OCI-LY1 (cell line): ENCODE results near the gene IL18BP.

ENCODE experiments used
- EZH2 ChIP-seq: fragments of 200-600 bp; sonication (generic), shearing (Covaris generic); IDR thresholded peaks from 2 replicates; pipeline ENCODE4 v1.8.0; 2017; ENCODE audit warnings: borderline replicate concordance, mixed run types, mild to moderate bottlenecking, antibody characterized with exemption, low read length, moderate library complexity, mixed read lengths
- TF ChIP-seq, protein P1 (sequence below): fragments of 200-600 bp; sonication (generic), shearing (Covaris generic); IDR thresholded peaks from 2 replicates; pipeline ENCODE4 v1.5.1; 2017; ENCODE audit warnings: mild to moderate bottlenecking, antibody characterized with exemption, low read length, moderate library complexity, mixed read lengths

DNA sequence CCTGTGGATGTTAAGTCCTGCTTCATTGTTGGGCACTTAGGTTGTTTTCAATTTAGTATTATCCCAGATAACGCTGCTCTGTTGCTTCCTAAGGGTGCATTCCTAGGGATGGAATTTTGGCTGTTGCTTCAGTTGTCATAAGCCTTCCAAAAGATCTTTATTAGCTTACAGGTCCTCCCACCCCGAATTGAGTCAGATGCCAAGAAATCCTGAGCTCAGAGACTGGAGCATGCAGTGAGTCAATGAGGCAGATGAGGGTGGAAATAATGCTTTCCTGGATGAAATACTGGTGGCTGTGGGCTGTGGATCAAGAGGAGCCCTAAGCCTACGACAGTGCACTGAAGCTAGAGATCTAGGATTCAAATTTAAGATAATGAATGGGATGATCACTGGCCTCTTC is 10.7 kb upstream of the IL18BP start:
- TF ChIP-seq, protein P1, sequence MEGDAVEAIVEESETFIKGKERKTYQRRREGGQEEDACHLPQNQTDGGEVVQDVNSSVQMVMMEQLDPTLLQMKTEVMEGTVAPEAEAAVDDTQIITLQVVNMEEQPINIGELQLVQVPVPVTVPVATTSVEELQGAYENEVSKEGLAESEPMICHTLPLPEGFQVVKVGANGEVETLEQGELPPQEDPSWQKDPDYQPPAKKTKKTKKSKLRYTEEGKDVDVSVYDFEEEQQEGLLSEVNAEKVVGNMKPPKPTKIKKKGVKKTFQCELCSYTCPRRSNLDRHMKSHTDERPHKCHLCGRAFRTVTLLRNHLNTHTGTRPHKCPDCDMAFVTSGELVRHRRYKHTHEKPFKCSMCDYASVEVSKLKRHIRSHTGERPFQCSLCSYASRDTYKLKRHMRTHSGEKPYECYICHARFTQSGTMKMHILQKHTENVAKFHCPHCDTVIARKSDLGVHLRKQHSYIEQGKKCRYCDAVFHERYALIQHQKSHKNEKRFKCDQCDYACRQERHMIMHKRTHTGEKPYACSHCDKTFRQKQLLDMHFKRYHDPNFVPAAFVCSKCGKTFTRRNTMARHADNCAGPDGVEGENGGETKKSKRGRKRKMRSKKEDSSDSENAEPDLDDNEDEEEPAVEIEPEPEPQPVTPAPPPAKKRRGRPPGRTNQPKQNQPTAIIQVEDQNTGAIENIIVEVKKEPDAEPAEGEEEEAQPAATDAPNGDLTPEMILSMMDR: no peak
- no peak for TF ChIP-seq EZH2
